GM21717 (cell line): ENCODE measurements around the gene YEATS4.

Experiments
- ATAC-seq: cut with Tn5 transposase; IDR thresholded peaks from one replicate; pipeline ENCODE4 v1.9.1; 2021; ENCODE audit warnings: mild to moderate bottlenecking, moderate library complexity; ENCODE audit not compliant: unreplicated experiment

The YEATS4 gene

GRCh38 chr12:69431591-69432222, 72.2 kb downstream of the YEATS4 start:
- ATAC-seq: no peak

GRCh38 chr12:69433653-69434052, 74.1 kb downstream of the YEATS4 start:
- ATAC-seq: no peak

DNA sequence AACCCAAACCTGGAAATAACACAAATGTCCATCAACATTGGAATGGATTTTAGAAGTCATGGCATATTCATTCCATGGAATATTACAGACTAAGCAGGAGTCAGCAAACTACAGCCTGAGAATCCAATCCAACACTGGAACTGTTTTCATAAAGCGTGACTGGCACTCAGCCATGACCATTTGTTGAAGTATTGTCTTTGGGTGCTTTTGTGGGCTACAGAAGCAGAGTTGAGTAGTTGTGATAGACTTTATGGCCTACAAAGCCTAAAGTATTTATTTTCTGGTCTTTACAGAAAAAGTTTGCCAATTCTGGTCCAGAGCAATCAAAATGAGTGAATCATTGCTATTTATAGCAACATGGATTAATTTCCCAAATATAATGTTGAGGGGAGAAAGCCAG, 76.1 kb downstream of the YEATS4 start:
- ATAC-seq: no peak

DNA sequence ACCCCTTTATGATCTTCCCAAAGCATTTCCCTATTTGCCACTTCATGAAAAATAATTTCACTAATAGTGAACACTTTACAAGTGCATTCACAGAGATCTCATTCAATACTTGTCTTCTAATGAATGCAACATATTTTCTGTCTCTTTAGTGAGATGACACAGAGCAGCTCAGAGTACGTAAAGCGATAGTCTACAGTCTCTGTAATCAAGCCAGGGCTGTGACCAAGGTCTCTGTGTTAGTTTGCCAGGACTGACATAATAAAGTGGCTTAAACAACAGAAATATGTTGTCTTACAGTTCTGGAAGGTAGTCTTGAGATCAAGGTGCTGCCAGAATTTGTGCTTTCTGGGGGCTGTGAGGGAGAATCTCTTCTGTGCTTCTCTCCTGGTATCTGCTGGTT, 77.5 kb downstream of the YEATS4 start:
- no peak for ATAC-seq

GRCh38 chr12:69438539-69438938, 79.0 kb downstream of the YEATS4 start:
- no peak for ATAC-seq

- no peak for ATAC-seq
Measured at GRCh38 chr12:69440016-69440415, 80.5 kb downstream of the YEATS4 start.
